HL-60 (cell line): Measurements from ENCODE around the gene ZBTB47.

Experiments
- DNase-seq, 2 experiments: peaks; one replicate each; pipeline ENCODE4 v3.0.0-alpha.2; 2010 to 2020; ENCODE audit warnings: low read depth in 1 of 2, low spot score in 1 of 2
- H3K27ac ChIP-seq: fragments of 250-450 bp; sonication (Bioruptor Pico); replicated peaks from 2 replicates; pipeline ENCODE4 v1.5.1; 2020; ENCODE audit warnings: mild to moderate bottlenecking, moderate library complexity
- H3K27me3 ChIP-seq: fragments of 250-450 bp; sonication (Bioruptor Pico); 2 replicates; pipeline ENCODE4 v1.5.1; 2021; ENCODE audit warnings: mild to moderate bottlenecking, moderate library complexity; ENCODE audit not compliant: insufficient read depth, poor library complexity, severe bottlenecking
- H3K4me3 ChIP-seq: replicated peaks from 2 replicates; pipeline ENCODE4 v1.5.1; 2011; ENCODE audit warnings: mild to moderate bottlenecking, control low read depth, low read length; ENCODE audit not compliant: insufficient read depth
- CTCF ChIP-seq: IDR thresholded peaks from one replicate; pipeline ENCODE4 v1.5.1; 2011; ENCODE audit warnings: low read length, control low read depth, inconsistent platforms; ENCODE audit not compliant: insufficient read depth
- GABPA ChIP-seq: IDR thresholded peaks from 2 replicates; pipeline ENCODE4 v1.6.1; 2012; ENCODE audit warnings: low read depth
- POLR2AphosphoS5 ChIP-seq: IDR thresholded peaks from 2 replicates; pipeline ENCODE4 v1.6.1; 2012; ENCODE audit warnings: low read depth
- REST ChIP-seq: IDR thresholded peaks from 2 replicates; pipeline ENCODE4 v1.6.1; 2012; ENCODE audit warnings: low read depth; ENCODE audit not compliant: insufficient replicate concordance
- SPI1 ChIP-seq: IDR thresholded peaks from 2 replicates; pipeline ENCODE4 v1.6.1; 2012; ENCODE audit warnings: low read depth, mild to moderate bottlenecking, borderline replicate concordance

ZBTB47 gene

GRCh38 chr3:42678447-42678846, 24.9 kb downstream of the ZBTB47 start:
- no peaks in the 10 kb centered on the region for H3K27me3 ChIP-seq
- no peak overlapping the region for H3K4me3 ChIP-seq
- DNase-seq, result no peak
- no peak overlapping the region for H3K27ac ChIP-seq
- TF ChIP-seq CTCF, result no peak
- no peak for TF ChIP-seq POLR2AphosphoS5
- no peak for TF ChIP-seq REST
- TF ChIP-seq GABPA, result no peak
- TF ChIP-seq SPI1, result no peak

GRCh38 chr3:42680271-42680670, 26.8 kb downstream of the ZBTB47 start:
- no peak for TF ChIP-seq GABPA
- no peak for TF ChIP-seq REST
- TF ChIP-seq CTCF, result no peak
- no peak for TF ChIP-seq SPI1
- no peak for TF ChIP-seq POLR2AphosphoS5
- Histone ChIP-seq H3K4me3 (no peak overlapping the region), H3K27ac (no peak overlapping the region), H3K27me3 (no peaks in the 10 kb centered on the region)
- no peak for DNase-seq

GRCh38 chr3:42680806-42681205, 27.3 kb downstream of the ZBTB47 start:
- no peaks in the 10 kb centered on the region for H3K27me3 ChIP-seq

More at GRCh38 chr3:42680806-42681205, 27.3 kb downstream of the ZBTB47 start:
- no peak for DNase-seq
- H3K4me3 ChIP-seq, result no peak overlapping the region
- TF ChIP-seq SPI1 (no peak), REST (no peak), CTCF (no peak), POLR2AphosphoS5 (no peak), GABPA (no peak)
- H3K27ac ChIP-seq, result no peak overlapping the region
